SK-N-SH treated with all-trans-retinoic acid at 6 μM for 48 hours (cell line): Measurements from ENCODE around the gene RNASE2.

Experiments used
- ATAC-seq: fragments of 200-7000 bp; cut with Tn5 transposase; 3 replicates; pipeline ENCODE4 v1.9.1; 2020; ENCODE audit warnings: mild to moderate bottlenecking, moderate library complexity
- ARNTL ChIP-seq: fragments of 450-650 bp; formaldehyde crosslinking; IDR thresholded peaks from 2 replicates; pipeline ENCODE4 v1.5.0; 2020; ENCODE audit warnings: low read depth, mild to moderate bottlenecking, moderate library complexity, borderline replicate concordance
- BACH2 ChIP-seq: fragments of 250-450 bp; sonication (Bioruptor Pico); IDR thresholded peaks from 2 replicates; pipeline ENCODE4 v1.9.0; 2021; ENCODE audit warnings: mild to moderate bottlenecking, borderline replicate concordance
- CSDC2 ChIP-seq: fragments of 250-450 bp; sonication (Bioruptor Pico); IDR thresholded peaks from 2 replicates; pipeline ENCODE4 v1.5.0; 2020; ENCODE audit warnings: mild to moderate bottlenecking, moderate library complexity
- ESRRG ChIP-seq: fragments of 250-450 bp; sonication (Bioruptor Pico); IDR thresholded peaks from 2 replicates; pipeline ENCODE4 v1.6.1; 2021; ENCODE audit warnings: mild to moderate bottlenecking
- GLIS3 ChIP-seq: fragments of 250-450 bp; sonication (Bioruptor Pico); IDR thresholded peaks from 2 replicates; pipeline ENCODE4 v1.5.0; 2020; ENCODE audit warnings: mild to moderate bottlenecking, moderate library complexity
- ISL1 ChIP-seq: fragments of 250-450 bp; sonication (Bioruptor Pico); IDR thresholded peaks from 2 replicates; pipeline ENCODE4 v2.1.2; 2022; ENCODE audit warnings: mild to moderate bottlenecking, moderate library complexity
- OSR1 ChIP-seq: fragments of 250-450 bp; sonication (Bioruptor Pico); IDR thresholded peaks from 2 replicates; pipeline ENCODE4 v1.8.0; 2022; ENCODE audit warnings: moderate library complexity, mild to moderate bottlenecking, inconsistent platforms
- RARB ChIP-seq: fragments of 250-450 bp; sonication (Bioruptor Pico); IDR thresholded peaks from 2 replicates; pipeline ENCODE4 v1.8.0; 2021; ENCODE audit warnings: mild to moderate bottlenecking, moderate library complexity
- SNAI2 ChIP-seq: fragments of 250-450 bp; sonication (Bioruptor Pico); IDR thresholded peaks from 2 replicates; pipeline ENCODE4 v1.5.0; 2020; ENCODE audit warnings: mild to moderate bottlenecking, moderate library complexity
- TOX ChIP-seq: fragments of 250-450 bp; sonication (Bioruptor Pico); IDR thresholded peaks from 2 replicates; pipeline ENCODE4 v1.8.0; 2021; ENCODE audit warnings: mild to moderate bottlenecking, moderate library complexity, borderline replicate concordance
- ZC3H10 ChIP-seq: fragments of 250-450 bp; sonication (Bioruptor Pico); IDR thresholded peaks from 2 replicates; pipeline ENCODE4 v1.5.1; 2021; ENCODE audit warnings: mild to moderate bottlenecking, moderate library complexity
- ZFP3 ChIP-seq: fragments of 250-450 bp; sonication (Bioruptor Pico); IDR thresholded peaks from 2 replicates; pipeline ENCODE4 v1.5.0; 2020; ENCODE audit warnings: mild to moderate bottlenecking, moderate library complexity
- ZFP30 ChIP-seq: fragments of 450-650 bp; formaldehyde crosslinking; IDR thresholded peaks from 2 replicates; pipeline ENCODE4 v1.5.0; 2022; ENCODE audit warnings: mild to moderate bottlenecking, moderate library complexity
- ZNF565 ChIP-seq: fragments of 450-650 bp; formaldehyde crosslinking; conservative IDR thresholded peaks from 2 replicates; pipeline ENCODE4 v1.5.0; 2020; ENCODE audit warnings: low read depth, mild to moderate bottlenecking, moderate library complexity
- ZNF70 ChIP-seq: fragments of 450-650 bp; formaldehyde crosslinking; IDR thresholded peaks from 2 replicates; pipeline ENCODE4 v1.5.0; 2020; ENCODE audit warnings: mild to moderate bottlenecking, moderate library complexity
- ZNF8 ChIP-seq: fragments of 450-650 bp; formaldehyde crosslinking; IDR thresholded peaks from 2 replicates; pipeline ENCODE4 v1.5.0; 2020; ENCODE audit warnings: mild to moderate bottlenecking, moderate library complexity
- TF ChIP-seq, protein P1 (sequence below): fragments of 250-450 bp; sonication (Bioruptor Pico); IDR thresholded peaks from 2 replicates; pipeline ENCODE4 v1.8.0; 2020; ENCODE audit warnings: mild to moderate bottlenecking, moderate library complexity, borderline replicate concordance
- TF ChIP-seq, protein P2 (sequence below): fragments of 250-450 bp; sonication (Bioruptor Pico); IDR thresholded peaks from 2 replicates; pipeline ENCODE4 v1.8.0; 2021; ENCODE audit warnings: low read depth, mild to moderate bottlenecking, moderate library complexity, borderline replicate concordance
- TF ChIP-seq, protein P3 (sequence below): fragments of 250-450 bp; sonication (Bioruptor Pico); IDR thresholded peaks from 2 replicates; pipeline ENCODE4 v1.5.0; 2020; ENCODE audit warnings: mild to moderate bottlenecking, moderate library complexity
- TF ChIP-seq, protein P4 (sequence below): fragments of 250-450 bp; sonication (Bioruptor Pico); IDR thresholded peaks from 2 replicates; pipeline ENCODE4 v1.5.1; 2020; ENCODE audit warnings: low read depth, mild to moderate bottlenecking, moderate library complexity

RNASE2 gene

DNA sequence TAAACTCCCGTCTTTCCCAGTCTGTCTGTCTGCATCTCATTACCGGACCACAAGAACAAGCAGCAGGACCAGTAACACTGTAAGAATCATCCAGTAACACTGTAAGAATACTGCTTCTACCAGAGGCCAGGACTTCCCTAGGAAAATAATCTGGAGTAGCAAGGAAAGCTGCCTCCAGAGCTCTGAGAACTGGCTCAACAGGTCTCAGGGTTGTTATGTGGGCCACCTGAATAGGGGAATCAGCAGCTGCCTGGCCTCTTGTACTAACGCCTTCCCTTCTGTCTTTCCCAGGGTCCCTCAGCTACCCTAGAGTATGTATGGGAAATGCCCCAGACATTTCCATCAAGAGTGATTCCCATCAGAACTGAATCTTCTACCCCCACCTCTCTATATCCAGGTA lies 42.9 kb downstream of the RNASE2 start (continued):
- TF ChIP-seq, protein P1, sequence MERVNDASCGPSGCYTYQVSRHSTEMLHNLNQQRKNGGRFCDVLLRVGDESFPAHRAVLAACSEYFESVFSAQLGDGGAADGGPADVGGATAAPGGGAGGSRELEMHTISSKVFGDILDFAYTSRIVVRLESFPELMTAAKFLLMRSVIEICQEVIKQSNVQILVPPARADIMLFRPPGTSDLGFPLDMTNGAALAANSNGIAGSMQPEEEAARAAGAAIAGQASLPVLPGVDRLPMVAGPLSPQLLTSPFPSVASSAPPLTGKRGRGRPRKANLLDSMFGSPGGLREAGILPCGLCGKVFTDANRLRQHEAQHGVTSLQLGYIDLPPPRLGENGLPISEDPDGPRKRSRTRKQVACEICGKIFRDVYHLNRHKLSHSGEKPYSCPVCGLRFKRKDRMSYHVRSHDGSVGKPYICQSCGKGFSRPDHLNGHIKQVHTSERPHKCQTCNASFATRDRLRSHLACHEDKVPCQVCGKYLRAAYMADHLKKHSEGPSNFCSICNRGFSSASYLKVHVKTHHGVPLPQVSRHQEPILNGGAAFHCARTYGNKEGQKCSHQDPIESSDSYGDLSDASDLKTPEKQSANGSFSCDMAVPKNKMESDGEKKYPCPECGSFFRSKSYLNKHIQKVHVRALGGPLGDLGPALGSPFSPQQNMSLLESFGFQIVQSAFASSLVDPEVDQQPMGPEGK (CRISPR knock-in tag), result no peak
- TF ChIP-seq BACH2, result no peak

DNA sequence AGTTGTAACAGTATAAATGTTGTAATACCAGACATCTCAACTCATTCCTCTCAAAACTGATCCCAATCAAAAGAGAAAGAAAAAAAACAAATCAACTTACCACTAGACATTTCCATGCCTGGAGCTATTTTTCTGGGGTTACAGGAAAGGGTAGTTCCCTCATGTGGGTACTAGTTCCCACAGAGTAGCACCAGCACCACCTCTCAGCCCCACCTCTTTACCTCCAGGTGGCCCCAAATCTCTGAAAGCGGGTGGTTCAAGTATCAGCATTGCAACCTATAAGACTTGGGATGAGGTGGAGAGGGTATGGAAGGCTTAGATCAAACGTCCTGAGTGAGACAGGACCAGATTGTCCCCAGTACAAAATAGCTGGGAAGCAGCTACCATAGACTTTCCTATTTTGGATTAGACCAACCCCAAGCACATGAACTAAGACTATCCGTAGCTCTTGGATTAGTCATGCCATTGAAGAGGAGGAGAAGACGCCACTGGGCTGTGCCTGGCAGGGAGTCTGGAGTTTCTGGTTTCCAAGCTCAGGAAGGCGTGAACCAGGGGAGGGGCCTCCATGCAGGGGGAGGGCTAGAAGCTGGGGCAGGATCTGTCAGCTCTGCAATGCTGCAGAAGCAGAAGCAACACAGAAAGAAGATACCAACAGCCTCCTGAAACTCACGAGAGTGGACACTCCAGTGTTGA lies 43.5 kb downstream of the RNASE2 start, which contains the start of gene SLC39A2:
SLC39A2 (plus strand) TSS at position 620 of the 693 bp plus-strand sequence. CDS start 154 bp downstream, outside the sequence.
- ATAC-seq, result peak; percentile 69
- TF ChIP-seq ISL1 (CRISPR knock-in tag), result no peak
- TF ChIP-seq ZFP30 (CRISPR knock-in tag), result no peak
- no peak for TF ChIP-seq ZNF8
- TF ChIP-seq, protein P1 (CRISPR knock-in tag), result no peak
- TF ChIP-seq, protein P2, sequence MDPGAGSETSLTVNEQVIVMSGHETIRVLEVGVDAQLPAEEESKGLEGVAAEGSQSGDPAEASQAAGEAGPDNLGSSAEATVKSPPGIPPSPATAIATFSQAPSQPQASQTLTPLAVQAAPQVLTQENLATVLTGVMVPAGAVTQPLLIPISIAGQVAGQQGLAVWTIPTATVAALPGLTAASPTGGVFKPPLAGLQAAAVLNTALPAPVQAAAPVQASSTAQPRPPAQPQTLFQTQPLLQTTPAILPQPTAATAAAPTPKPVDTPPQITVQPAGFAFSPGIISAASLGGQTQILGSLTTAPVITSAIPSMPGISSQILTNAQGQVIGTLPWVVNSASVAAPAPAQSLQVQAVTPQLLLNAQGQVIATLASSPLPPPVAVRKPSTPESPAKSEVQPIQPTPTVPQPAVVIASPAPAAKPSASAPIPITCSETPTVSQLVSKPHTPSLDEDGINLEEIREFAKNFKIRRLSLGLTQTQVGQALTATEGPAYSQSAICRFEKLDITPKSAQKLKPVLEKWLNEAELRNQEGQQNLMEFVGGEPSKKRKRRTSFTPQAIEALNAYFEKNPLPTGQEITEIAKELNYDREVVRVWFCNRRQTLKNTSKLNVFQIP (CRISPR knock-in tag), result no peak
- no peak for TF ChIP-seq ARNTL (CRISPR knock-in tag)
- TF ChIP-seq, protein P3, sequence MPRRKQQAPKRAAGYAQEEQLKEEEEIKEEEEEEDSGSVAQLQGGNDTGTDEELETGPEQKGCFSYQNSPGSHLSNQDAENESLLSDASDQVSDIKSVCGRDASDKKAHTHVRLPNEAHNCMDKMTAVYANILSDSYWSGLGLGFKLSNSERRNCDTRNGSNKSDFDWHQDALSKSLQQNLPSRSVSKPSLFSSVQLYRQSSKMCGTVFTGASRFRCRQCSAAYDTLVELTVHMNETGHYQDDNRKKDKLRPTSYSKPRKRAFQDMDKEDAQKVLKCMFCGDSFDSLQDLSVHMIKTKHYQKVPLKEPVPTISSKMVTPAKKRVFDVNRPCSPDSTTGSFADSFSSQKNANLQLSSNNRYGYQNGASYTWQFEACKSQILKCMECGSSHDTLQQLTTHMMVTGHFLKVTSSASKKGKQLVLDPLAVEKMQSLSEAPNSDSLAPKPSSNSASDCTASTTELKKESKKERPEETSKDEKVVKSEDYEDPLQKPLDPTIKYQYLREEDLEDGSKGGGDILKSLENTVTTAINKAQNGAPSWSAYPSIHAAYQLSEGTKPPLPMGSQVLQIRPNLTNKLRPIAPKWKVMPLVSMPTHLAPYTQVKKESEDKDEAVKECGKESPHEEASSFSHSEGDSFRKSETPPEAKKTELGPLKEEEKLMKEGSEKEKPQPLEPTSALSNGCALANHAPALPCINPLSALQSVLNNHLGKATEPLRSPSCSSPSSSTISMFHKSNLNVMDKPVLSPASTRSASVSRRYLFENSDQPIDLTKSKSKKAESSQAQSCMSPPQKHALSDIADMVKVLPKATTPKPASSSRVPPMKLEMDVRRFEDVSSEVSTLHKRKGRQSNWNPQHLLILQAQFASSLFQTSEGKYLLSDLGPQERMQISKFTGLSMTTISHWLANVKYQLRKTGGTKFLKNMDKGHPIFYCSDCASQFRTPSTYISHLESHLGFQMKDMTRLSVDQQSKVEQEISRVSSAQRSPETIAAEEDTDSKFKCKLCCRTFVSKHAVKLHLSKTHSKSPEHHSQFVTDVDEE (CRISPR knock-in tag), result no peak
- TF ChIP-seq ZC3H10 (CRISPR knock-in tag), result no peak

DNA sequence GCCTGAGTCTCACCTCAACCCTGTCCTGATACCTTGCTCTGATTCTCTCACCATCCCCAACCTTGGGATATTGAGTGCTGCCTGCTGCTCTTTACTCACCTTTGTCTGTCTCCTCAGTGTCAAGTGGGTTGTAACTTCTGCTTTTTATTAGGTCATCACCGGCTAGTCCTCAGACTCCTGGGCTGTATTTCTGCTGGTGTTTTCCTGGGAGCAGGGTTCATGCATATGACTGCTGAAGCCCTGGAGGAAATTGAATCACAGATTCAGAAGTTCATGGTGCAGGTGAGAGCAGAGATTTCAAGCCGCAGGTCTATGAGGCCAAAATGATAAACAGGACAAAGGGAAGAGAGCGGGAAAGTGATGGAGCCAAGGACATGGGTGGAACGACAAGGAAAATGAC lies 44.3 kb downstream of the RNASE2 start:
- TF ChIP-seq ESRRG (CRISPR knock-in tag) (no peak), SNAI2 (CRISPR knock-in tag) (no peak), ZFP30 (CRISPR knock-in tag) (no peak), GLIS3 (CRISPR knock-in tag) (no peak), ZNF8 (no peak), TOX (CRISPR knock-in tag) (no peak), RARB (CRISPR knock-in tag) (no peak), ZFP3 (CRISPR knock-in tag) (no peak), OSR1 (CRISPR knock-in tag) (no peak), ARNTL (CRISPR knock-in tag) (no peak), ZNF565 (CRISPR knock-in tag) (no peak), ZC3H10 (CRISPR knock-in tag) (no peak), ISL1 (CRISPR knock-in tag) (no peak), ZNF70 (CRISPR knock-in tag) (no peak), CSDC2 (no peak)
- TF ChIP-seq, protein P3 (CRISPR knock-in tag), result no peak
- TF ChIP-seq, protein P2 (CRISPR knock-in tag), result no peak
- TF ChIP-seq, protein P4, sequence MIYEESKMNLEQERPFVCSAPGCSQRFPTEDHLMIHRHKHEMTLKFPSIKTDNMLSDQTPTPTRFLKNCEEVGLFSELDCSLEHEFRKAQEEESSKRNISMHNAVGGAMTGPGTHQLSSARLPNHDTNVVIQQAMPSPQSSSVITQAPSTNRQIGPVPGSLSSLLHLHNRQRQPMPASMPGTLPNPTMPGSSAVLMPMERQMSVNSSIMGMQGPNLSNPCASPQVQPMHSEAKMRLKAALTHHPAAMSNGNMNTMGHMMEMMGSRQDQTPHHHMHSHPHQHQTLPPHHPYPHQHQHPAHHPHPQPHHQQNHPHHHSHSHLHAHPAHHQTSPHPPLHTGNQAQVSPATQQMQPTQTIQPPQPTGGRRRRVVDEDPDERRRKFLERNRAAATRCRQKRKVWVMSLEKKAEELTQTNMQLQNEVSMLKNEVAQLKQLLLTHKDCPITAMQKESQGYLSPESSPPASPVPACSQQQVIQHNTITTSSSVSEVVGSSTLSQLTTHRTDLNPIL (CRISPR knock-in tag), result no peak
- ATAC-seq, result no peak; the same call in 2 of the 3 replicates
